Measurements from ENCODE around the gene TNIP1. TPM values are rescaled to one million over a fixed set of nuclear protein-coding genes. Genes with fewer than 3 reads are reported as not detected.

The TNIP1 gene
- total RNA-seq, 1 donor from 2014 or later = 87.9 TPM

- DNase-seq (ENCODE audit: low read depth, low spot score) = no peak
These were observed 25.2 kb upstream of the TNIP1 start for GRCh38 chr5:151106043-151106442.

DNA sequence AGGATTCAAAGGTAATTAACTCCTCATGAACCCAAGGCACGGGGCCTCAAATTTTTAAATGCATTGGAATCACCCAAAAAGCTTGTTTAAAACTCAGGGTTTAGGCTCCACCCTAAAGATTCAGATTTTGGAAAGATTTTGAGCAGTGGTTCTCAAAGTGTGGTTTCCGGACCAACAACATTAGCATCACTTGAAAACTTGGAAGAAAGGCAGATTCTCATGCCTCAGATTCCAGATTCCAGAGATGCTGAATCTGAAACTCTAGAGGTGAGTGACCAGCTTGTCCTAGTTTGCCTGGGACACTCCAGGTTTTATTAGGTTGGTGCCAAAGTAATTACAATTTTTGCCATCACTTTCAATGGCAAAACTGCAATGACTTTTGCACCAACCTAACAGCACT is 24.7 kb upstream of the TNIP1 start:
- no peak for DNase-seq (ENCODE audit: low read depth, low spot score)

DNA sequence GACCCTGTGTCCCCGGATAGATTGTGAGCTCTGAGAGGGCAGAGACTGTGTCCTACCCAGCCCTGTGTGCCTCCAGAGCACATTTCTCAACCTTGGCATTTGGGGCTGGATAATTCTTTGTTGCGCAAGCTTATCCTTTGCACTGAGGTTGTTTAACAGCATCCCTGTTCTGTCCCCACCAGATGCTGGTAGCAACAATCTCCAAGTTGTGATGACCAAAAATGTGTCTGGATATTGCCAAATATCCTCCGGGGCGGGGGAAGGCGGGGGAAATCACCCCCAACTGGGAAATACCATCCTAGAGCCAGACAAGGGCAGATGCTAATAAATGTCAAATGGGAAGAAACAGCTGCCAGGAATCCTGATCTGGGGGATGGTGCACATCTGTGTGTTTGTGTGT is 24.0 kb upstream of the TNIP1 start:
- no peak for DNase-seq (ENCODE audit: low read depth, low spot score)

GRCh38 chr5:151101746-151102145 is 20.9 kb upstream of the TNIP1 start:
- no peak for DNase-seq (ENCODE audit: low read depth, low spot score)

DNA sequence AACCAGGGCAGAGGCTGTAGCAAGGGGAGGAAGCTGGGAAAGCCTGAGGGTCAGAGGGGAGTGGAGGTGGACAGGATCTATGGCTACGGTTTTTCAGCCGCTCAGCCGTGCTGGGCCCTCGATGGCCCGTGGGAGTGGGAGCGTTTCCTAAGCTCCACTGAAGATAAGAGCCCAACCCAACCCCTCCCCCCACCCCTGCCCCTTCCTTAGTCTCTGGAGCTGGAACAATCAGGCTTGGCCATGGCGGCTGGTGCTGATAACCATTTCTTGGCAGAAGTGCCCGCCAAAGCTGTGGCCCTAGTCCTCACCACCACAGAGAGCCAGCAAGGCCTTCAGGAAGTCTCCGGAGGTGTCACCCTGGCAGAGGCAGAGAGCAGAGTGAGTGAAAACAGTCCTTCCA is 20.3 kb upstream of the TNIP1 start:
- DNase-seq (ENCODE audit: low read depth, low spot score) = no peak

GRCh38 chr5:151100681-151101080 is 19.8 kb upstream of the TNIP1 start:
- DNase-seq (ENCODE audit: low read depth, low spot score) = no peak

DNA sequence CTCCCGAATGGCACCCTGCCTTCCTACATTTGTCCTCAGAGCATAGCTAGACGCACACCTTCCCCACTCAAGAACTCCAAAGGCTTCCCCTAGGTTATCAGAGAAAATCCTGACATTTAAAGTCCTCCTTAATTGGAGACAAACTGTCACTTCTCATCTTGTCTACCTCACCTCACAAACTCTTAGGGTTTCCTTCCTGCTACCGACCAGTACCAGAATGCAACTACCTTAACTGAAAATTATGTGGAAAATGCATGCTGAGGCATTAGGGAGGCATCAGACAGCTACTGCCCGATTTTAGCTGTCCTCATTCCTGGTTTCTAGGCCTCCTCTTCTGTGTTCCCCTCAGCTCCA is 17.9 kb upstream of the TNIP1 start:
- no peak for DNase-seq (ENCODE audit: low read depth, low spot score)

DNA sequence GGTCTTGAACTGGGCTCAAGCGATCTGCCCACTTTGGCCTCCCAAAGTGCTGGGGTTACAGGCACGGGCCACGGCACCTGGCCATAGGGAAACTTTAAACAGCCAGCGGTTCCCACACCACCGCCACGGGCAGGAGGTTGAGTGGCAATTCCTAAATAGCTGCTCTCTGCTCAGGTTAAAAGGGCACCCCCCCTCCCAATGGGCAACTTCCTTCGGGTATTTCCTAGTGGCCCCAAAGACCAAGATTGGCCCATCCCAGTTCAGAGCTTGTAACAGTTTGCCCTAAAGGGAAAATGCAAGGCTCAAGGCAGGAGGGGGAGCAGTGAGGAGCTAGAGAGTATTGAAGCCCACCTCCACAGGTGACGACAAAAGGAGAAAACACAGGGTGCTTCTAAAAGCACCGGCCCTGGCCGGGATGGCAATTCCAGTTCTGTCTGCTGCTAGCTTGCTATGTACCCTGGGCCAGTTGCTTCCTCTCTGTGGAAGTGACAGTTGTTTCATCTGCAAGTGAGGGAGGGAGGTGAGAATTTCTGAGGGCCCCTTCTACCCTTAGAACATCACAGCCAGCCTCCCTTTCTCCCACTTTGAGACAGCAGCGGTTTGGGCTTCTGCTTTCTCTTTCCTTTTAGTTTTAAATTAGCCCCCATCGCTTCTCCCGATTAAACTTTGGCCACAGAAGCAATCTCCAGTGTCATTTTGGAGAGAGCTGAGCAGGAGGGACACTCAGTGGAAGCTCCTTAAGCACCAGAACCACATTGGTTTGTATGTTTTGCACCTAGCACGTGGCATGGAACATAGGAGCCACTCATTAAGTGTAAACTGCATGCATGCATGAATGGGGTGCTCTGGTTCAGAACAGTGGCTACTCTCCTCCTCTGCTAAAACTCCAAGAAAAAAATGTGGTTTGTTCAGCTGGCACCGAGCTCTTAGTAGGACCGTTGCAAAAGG is 17.3 kb upstream of the TNIP1 start:
- no peak for DNase-seq (ENCODE audit: low read depth, low spot score)

- DNase-seq (ENCODE audit: low read depth, low spot score) = no peak
These were observed 16.2 kb upstream of the TNIP1 start for GRCh38 chr5:151097061-151097460.

GRCh38 chr5:151096001-151096373 is 15.2 kb upstream of the TNIP1 start:
- DNase-seq (ENCODE audit: low read depth, low spot score) = no peak

DNA sequence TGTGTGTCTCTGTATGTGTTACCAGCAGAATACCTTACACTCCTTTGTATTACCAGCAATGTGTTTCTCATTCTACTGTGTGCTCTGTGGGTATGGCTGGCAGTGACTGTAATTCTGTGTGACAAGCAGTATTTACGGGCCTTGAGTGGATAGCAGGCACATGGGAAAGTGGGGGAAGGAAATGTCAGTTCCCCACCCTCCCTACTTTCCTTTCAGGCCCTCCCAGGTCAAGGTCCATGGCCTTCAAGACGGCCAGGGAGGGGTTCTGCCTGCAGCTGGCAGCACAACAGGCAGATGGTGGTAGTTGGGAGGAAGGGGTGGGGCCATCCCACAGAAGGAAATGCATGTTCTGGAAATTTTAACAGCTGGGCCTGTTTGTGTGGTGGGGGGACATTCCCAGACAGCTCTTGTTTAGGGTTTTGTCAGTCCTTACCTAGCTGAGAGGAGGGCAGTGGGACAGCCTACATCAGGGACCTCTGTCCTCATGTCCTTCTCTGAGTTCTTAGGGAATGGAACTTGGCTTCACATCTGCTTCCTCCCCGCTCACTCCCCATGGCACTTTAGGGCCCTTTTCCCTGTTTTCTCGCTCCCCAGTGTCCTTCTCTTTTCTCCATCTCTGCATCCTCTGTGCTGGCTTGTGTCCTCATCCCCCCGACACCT is 14.6 kb upstream of the TNIP1 start:
- no peak for DNase-seq (ENCODE audit: low read depth, low spot score)

GRCh38 chr5:151094852-151095245 is 14.0 kb upstream of the TNIP1 start:
- no peak for DNase-seq (ENCODE audit: low read depth, low spot score)

- DNase-seq (ENCODE audit: low read depth, low spot score) = no peak
These were observed 13.4 kb upstream of the TNIP1 start for GRCh38 chr5:151094030-151094851.

DNA sequence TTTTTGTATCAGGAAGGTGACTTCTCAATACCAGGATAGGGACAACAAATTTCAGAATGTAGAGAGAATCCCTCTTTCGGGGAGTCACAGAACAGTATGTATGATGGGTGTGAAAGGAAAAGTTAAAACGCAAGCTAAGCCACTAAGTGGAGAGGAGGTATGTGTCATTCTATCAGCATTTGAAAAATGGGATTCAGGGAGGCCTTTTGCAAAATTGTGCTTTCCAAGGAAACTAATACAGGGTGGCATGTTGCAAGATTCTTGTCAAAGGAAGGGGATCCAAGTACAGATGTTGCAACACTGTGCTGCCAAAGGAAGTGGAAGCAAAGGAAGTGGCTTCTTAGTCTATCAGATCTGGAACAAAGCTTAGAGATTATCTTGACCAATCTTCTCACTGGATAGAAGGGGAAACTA is 12.6 kb upstream of the TNIP1 start:
- DNase-seq (ENCODE audit: low read depth, low spot score) = no peak

DNA sequence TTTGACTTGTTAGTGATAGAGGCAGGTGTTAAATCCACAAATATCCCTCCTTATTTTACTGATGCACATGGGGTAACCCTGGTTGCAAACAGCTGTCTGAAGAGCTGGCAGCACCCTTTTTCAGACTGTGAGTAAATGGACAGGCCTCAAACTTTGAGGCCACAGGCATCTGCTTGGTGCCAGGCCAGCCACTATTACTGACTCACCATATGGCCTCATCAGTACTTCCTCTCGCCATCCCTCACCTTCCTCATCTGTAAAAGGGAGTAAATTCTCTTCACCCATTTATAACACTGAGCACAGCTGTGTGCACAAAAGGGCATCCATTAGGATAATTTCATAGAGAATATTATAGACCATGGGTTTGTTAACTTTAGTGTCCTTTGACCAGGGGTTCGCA is 11.9 kb upstream of the TNIP1 start:
- DNase-seq (ENCODE audit: low read depth, low spot score) = no peak

GRCh38 chr5:151089726-151090125 is 8.9 kb upstream of the TNIP1 start:
- DNase-seq (ENCODE audit: low read depth, low spot score) = no peak

GRCh38 chr5:151088986-151089385 is 8.2 kb upstream of the TNIP1 start:
- DNase-seq (ENCODE audit: low read depth, low spot score) = no peak

GRCh38 chr5:151087486-151087885 is 6.7 kb upstream of the TNIP1 start:
- no peak for DNase-seq (ENCODE audit: low read depth, low spot score)

DNA sequence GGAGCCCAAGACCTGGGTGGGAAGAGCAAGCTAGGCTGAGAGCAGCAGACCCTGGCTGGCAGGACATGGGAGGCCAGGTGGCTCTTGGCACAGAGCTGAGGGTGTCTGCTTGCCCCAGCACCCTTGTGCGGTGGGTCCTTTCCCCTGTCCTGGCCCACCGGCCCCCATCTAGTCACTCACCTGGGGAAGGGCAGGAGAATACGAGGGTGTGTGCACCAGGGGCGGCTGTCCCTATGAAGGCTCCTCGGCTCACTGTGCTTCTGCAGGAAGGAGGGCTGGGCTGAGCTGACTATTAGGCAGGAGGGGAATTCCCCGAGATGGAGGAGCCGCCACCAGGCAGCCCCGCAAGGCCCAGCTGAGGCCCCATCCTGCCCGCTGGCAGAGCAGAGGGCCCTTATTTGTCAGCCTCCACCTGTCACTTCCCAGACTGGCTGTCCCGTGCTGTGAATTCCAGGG is 6.1 kb upstream of the TNIP1 start:
- no peak for DNase-seq (ENCODE audit: low read depth, low spot score)

DNA sequence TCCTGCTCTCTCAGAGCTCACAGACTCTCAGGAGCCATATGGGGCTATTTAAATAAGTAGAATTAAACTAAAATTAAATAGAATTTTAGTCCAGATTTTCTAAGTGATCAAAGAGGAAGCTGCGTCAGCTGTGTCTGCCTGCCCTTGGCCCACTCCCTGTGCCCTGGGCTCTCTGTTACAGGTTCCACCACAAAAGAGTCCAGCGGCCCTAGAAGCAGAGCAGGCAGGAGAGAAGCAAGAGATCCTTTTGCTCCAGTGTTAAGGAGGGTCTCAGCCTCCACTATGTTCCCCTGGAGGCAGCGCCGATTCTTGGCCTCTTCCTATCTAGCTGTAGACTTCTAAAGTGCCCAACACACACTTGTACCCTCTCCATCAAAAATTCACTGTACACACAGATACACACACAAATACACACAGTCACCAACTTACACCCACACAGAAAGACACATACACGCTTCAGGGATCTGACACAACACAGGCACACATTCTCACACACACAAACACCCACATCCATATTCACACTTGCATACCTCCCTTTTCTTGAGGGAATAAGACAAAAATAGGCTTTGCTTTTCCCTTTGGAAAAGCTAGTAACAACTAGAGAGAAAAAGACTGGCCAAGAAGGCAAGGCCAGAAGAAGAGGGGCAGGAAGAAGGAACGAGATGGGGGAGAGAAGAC is 5.5 kb upstream of the TNIP1 start:
- no peak for DNase-seq (ENCODE audit: low read depth, low spot score)

GRCh38 chr5:151085517-151086041 is 4.7 kb upstream of the TNIP1 start:
- no peak for DNase-seq (ENCODE audit: low read depth, low spot score)
